ENCODE results near the gene ZNF554.

DNA sequence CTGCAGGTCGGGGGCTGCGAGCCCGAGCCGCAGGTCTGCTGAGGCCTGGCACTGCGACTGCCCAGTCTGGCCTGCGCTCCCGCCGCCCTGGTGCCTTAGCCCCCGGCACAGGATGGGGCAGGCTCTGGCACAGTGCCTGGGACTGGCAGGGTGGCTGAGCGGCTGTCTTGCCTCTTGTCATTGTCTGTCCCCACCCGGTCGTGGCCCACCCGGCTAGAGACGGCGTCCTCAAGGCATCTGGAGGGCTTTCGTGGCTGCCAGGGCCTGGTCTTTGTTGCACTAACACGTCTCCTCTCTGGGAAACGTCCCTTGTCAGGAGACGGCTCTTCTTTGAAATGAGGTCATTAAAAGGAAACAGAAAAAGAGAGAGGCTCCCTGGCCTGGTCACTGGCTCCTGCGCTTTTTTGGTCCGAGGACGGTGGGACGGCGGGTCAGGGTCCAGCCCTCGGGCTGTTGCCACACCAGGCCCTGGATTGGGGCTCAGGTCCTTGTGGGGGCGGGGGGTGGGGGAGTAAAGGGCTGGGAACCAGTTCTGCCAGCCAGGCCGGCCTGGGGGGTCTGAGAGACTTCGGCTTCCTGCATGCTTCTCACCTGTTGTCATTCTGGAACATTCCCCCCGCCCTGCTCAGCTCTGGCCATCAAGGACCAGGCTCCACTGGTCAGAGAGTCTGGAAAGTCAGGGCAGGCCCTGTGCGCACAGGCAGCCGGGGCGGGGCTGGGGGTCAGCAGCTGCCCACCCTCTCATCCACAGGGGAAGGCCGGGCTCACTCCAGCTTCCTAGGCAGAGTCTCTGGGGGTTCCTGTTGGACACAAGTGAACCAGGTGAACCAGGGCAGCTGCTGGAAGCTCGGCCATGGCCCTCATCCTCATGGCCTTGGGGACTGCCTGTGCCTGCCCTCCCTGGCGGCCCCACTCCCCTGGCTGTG, 6.2 kb upstream of the ZNF554 start:
- TF ChIP-seq EZH2 (IDR thresholded peaks at IDR 0.05; ENCODE audit: low read depth) (no peak), CTCF (conservative IDR thresholded peaks at IDR 0.05) (no peak)

Measured in PC-9 (cell line).